Lower leg skin (tissue), 3 donors: Measurements from ENCODE around the gene WHRN.

ENCODE experiments used
- CTCF ChIP-seq, 3 donors: fragments of 450-650 bp; IDR thresholded peaks; one replicate each; pipeline ENCODE4 v1.5.1; 2016; ENCODE audit warnings: antibody characterized with exemption in 3 of 3, mild to moderate bottlenecking in 3 of 3, moderate library complexity in 2 of 3
- POLR2A ChIP-seq, 2 donors: fragments of 450-650 bp; IDR thresholded peaks; one replicate each; pipeline ENCODE4 v1.6.1; 2016 to 2017; ENCODE audit warnings: antibody characterized with exemption in 2 of 2, mild to moderate bottlenecking in 1 of 2, moderate library complexity in 1 of 2

DNA sequence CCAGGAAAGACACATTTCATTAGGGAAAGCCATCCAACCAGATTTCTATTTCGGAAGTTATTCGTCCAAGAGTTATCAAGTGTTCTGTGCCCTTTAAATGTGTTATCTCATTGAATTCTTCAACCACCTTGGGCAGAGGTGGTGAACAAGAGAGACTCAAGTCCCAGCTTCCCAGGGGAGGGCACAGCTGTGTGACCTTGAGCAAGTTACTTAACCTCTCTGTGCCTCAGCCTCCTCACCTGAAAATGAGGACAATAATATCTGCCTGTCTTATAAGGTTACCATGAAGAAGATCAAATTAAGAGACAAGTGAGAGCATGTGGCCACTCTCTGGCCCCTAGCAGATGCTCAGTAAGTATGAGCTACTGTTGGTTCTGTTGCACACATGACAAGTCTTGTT is 37.4 kb downstream of the WHRN start:
- no peak for TF ChIP-seq CTCF (IDR thresholded peaks at IDR 0.05)
- no peak for TF ChIP-seq POLR2A (IDR thresholded peaks at IDR 0.05)
